ENCODE measurements around the gene LMOD2.

Gene LMOD2

GRCh38 chr7:123653162-123653561 lies 2.5 kb upstream of the LMOD2 start:
- no peak for DNase-seq (ENCODE audit: low spot score)
- TF ChIP-seq CTCF (IDR thresholded peaks at IDR 0.05; ENCODE audit: extremely low read depth, missing control alignments), result no peak

GRCh38 chr7:123656544-123657303 lies 1.1 kb downstream of the LMOD2 start:
- no peak for DNase-seq (ENCODE audit: low spot score)
- TF ChIP-seq CTCF (IDR thresholded peaks at IDR 0.05; ENCODE audit: extremely low read depth, missing control alignments), result no peak

GRCh38 chr7:123657304-123657685 lies 1.6 kb downstream of the LMOD2 start:
- TF ChIP-seq CTCF (IDR thresholded peaks at IDR 0.05; ENCODE audit: extremely low read depth, missing control alignments), result no peak
- no peak for DNase-seq (ENCODE audit: low spot score)

- TF ChIP-seq CTCF (IDR thresholded peaks at IDR 0.05; ENCODE audit: extremely low read depth, missing control alignments), result no peak
- DNase-seq (ENCODE audit: low spot score), result no peak
These were observed 2.4 kb downstream of the LMOD2 start for GRCh38 chr7:123658023-123658422.

GRCh38 chr7:123660514-123661354 lies 5.1 kb downstream of the LMOD2 start:
- no peak for DNase-seq (ENCODE audit: low spot score)
- TF ChIP-seq CTCF (IDR thresholded peaks at IDR 0.05; ENCODE audit: extremely low read depth, missing control alignments), result no peak

GRCh38 chr7:123661765-123662164 lies 6.1 kb downstream of the LMOD2 start:
- no peak for TF ChIP-seq CTCF (IDR thresholded peaks at IDR 0.05; ENCODE audit: extremely low read depth, missing control alignments)
- no peak for DNase-seq (ENCODE audit: low spot score)

GRCh38 chr7:123662293-123662692 lies 6.6 kb downstream of the LMOD2 start:
- no peak for TF ChIP-seq CTCF (IDR thresholded peaks at IDR 0.05; ENCODE audit: extremely low read depth, missing control alignments)
- DNase-seq (ENCODE audit: low spot score), result no peak
